SK-N-MC (cell line): ENCODE results near the gene NDUFS6.

Source experiments
- DNase-seq: peaks from one replicate; pipeline ENCODE4 v3.0.0-alpha.2; 2011; ENCODE audit warnings: low read depth, low spot score
- H3K27ac ChIP-seq: fragments of 200-600 bp; sonication (generic); 2 replicates; pipeline ENCODE4 v1.5.1; 2016; ENCODE audit warnings: mixed run types
- H3K36me3 ChIP-seq: fragments of 200-600 bp; sonication (generic); 2 replicates; pipeline ENCODE4 v1.6.1; 2017; ENCODE audit warnings: antibody characterized with exemption, low read length, mixed read lengths; ENCODE audit not compliant: insufficient read depth
- H3K4me3 ChIP-seq: fragments of 200-600 bp; sonication (generic); 2 replicates; pipeline ENCODE4 v1.5.1; 2016
- H3K9ac ChIP-seq: fragments of 200-600 bp; sonication (generic); 2 replicates; pipeline ENCODE4 v1.8.0; 2017; ENCODE audit warnings: mixed run types, mixed read lengths; ENCODE audit not compliant: insufficient read length
- H3K9me3 ChIP-seq: fragments of 200-600 bp; sonication (generic); 2 replicates; pipeline ENCODE4 v1.6.1; 2017; ENCODE audit warnings: low read depth, mild to moderate bottlenecking, antibody characterized with exemption, low read length, moderate library complexity, mixed read lengths
- EZH2 ChIP-seq: fragments of 200-600 bp; sonication (generic); IDR thresholded peaks from one replicate; pipeline ENCODE4 v1.6.1; 2017; ENCODE audit warnings: antibody characterized with exemption
- FOXP2 ChIP-seq: optimal IDR thresholded peaks from 2 replicates; pipeline ENCODE3; 2011; ENCODE audit warnings: mild to moderate bottlenecking, moderate library complexity; ENCODE audit not compliant: insufficient read depth; ENCODE audit errors: extremely low read length, control extremely low read depth
- POLR2AphosphoS5 ChIP-seq: IDR thresholded peaks from 2 replicates; pipeline ENCODE4 v1.6.1; 2012; ENCODE audit warnings: mild to moderate bottlenecking, low read depth, low read length, borderline replicate concordance

Gene NDUFS6

DNA sequence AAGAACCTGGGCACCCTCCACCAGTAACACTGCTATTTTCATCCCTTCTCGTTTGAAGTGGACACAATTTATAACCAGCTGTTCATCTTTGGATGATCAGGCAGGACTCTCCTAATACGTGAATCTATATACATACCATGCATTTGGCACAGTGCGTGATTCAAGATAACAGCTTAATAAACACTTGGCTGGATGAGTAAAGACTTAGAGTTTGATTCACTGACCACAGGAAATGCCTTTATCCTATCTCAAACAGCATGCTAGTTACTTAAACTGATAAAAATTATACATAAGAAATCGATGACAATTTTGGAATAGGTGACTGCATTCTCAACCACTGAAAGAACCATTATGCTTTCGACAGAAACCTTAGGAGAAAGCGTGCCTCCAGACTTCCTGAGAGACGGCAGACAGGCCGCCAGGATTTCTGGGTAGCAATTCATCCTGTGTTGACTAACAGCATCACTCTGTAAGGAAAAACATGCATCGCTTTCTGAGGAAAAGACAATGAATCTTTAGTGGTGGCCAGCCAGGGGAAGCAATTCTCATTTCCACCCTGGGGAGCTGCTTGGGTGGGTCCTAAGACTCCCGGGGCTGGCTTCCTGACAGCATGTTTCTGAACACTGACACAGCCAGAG, 11.3 kb upstream of the NDUFS6 start:
- no peaks in the 10 kb centered on the region for H3K9me3 ChIP-seq
- no peak overlapping the region for H3K27ac ChIP-seq
- no peak for DNase-seq
- H3K9ac ChIP-seq, result no peak overlapping the region
- no peaks in the 10 kb centered on the region for H3K36me3 ChIP-seq
- 0 out of 2 replicates have a peak overlapping the region, but pooled peaks have one; percentile 1 for H3K4me3 ChIP-seq
- TF ChIP-seq FOXP2 (no peak), EZH2 (no peak), POLR2AphosphoS5 (no peak)

DNA sequence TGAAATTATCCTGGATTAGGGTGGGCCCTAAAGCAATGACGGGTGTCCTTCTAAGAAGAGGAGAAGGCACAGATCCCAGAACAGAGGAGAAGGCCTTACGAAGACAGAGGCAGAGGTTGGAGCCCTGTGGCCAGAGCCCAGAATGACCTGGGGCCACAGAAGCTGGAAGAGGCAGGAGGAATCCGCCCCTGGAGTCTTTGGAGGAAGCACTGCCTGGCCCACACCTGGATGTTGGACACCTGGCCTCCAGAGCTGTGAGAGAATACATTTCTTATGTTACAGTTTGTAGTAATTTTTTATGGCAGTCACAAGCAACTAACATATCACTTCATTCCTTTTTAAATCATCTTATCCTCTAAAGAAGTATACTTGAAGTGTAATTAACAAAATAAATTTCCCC, 10.0 kb upstream of the NDUFS6 start:
- no peak overlapping the region for H3K9ac ChIP-seq
- no peak for DNase-seq
- H3K9me3 ChIP-seq, result no peaks in the 10 kb centered on the region
- no peak overlapping the region for H3K27ac ChIP-seq
- no peak overlapping the region for H3K4me3 ChIP-seq
- no peaks in the 10 kb centered on the region for H3K36me3 ChIP-seq
- no peak for TF ChIP-seq POLR2AphosphoS5
- TF ChIP-seq EZH2, result no peak
- TF ChIP-seq FOXP2, result no peak

DNA sequence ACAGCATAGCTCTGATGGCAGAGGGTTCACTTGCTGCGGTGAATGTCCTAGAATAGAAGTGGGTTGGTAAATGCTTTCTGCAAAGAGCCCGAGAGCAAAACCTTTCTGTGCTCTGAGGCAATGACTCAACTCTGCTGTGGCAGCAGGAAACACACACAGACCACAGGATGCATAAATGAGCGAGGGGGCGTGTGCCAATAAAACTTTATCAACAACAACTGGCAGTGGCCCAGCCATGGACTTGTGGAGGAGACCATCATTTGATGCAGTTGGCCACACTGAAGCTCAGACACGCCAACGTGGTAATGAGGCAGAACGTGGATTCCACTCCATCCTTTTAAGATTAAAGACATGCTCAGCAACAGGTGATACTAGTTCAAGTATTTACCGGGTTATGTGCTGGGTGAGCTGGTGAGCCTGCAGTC, 8.4 kb upstream of the NDUFS6 start:
- Histone ChIP-seq H3K9me3 (no peaks in the 10 kb centered on the region), H3K4me3 (peak overlapping the region; percentile 74), H3K36me3 (peaks cover 12% of the 10 kb centered on the region), H3K9ac (peak overlapping the region; percentile 23), H3K27ac (peak overlapping the region; percentile 90)
- peak; percentile 70 for DNase-seq
- TF ChIP-seq EZH2 (no peak), FOXP2 (no peak), POLR2AphosphoS5 (peak; percentile 57; the same call in 1 of the 2 replicates)

DNA sequence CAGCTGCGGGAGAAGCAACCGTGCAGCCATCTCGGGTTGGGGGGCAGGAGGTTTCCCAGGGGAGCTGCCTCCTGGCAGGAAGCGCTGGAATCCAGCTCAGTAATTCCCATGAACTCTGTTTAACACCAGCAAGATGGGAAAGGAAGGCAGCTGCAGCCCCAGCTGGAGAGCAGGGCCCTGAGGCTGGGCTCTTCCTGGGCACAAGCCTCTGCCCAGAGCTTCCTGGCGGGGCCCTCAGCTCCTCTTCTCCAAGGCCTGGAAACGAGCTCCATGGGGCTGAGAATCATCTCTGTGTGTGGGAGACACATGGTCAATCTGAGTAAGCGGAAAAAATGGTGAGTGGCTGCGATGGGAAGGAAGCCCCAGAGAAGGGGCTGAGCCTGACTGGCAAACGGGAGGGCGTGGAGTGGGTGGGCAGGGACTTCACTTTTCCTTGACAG, 7.9 kb upstream of the NDUFS6 start:
- Histone ChIP-seq H3K4me3 (peak overlapping the region; percentile 74), H3K9ac (peak overlapping the region; percentile 23), H3K9me3 (no peaks in the 10 kb centered on the region), H3K27ac (peak overlapping the region; percentile 90), H3K36me3 (peaks cover 17% of the 10 kb centered on the region)
- TF ChIP-seq FOXP2 (no peak), EZH2 (no peak), POLR2AphosphoS5 (no peak)
- DNase-seq, result no peak

DNA sequence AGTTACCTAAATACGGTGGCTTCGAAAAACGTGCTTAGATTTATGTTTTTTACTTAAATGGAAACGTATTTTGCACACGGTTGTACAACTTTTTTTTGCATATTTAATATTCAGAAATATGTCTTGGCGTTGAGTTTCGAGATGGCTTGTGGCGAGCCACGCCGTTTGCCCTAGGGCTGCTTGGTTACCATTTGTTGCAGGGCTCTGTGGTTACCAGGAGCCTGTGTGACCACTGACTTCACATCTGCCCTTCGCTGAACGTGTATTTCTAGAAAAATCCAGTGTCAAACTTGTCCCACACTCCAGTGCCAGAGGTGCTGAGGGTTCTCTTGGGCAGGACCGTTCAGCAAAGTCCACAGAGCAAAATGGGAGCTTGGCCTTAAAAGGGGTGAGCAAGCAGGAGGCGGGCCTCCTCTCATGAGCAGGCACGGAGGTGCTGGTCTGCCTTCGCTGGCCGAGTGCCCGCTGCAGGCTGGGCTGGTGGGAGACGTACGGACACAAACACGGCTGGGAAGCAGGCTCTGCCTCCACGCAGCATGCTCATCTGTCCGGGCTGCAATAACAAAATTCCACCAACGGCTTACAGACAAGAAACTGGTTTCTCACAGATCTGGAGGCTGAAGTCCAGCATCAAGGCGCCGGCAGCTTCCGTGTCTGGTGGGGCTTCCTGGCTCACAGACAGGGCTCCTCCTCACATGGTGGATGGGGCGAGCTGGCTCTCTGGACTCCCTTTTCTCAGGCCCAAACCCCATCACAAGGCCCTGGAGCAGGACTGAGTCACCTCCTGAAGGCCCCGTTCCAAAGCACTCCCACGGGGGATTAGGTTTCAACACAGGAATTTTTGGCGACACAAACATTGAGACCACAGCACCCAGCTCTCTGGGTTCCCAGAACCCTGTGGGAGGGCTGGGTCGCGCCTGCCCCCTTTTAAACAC, 7.0 kb upstream of the NDUFS6 start:
- Histone ChIP-seq H3K9me3 (no peaks in the 10 kb centered on the region), H3K4me3 (no peak overlapping the region; the same call in 1 of the 2 replicates)
- DNase-seq, result no peak

DNA sequence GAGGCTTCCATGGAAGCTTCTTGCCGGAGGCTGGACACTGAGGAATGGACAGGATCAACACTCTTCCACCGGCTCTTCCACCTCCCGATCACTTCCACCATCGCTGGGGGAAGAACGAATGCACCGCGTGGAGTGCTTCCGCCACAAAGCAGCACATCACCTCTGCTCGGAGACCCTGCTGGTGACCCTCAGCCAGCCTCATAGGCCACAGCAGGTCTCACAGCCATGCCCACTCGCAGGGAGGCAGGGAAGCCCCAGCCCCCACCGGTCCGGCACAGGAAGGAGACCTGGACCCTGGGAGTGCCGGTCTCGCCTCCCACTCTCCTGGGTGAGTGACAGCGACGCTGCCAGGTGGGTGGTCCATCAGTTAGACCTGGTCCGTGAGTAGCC, 6.3 kb upstream of the NDUFS6 start:
- H3K9ac ChIP-seq, result no peak overlapping the region
- no peak overlapping the region for H3K4me3 ChIP-seq
- no peak for TF ChIP-seq EZH2
- TF ChIP-seq FOXP2, result no peak
- TF ChIP-seq POLR2AphosphoS5, result no peak
- H3K27ac ChIP-seq, result no peak overlapping the region
- no peaks in the 10 kb centered on the region for H3K9me3 ChIP-seq
- no peak for DNase-seq
- peaks cover 18% of the 10 kb centered on the region for H3K36me3 ChIP-seq

More for the DNA sequence above, 7.0 kb upstream of the NDUFS6 start:
- H3K9ac ChIP-seq, result no peak overlapping the region
- TF ChIP-seq POLR2AphosphoS5 (no peak), EZH2 (no peak), FOXP2 (no peak)
- H3K27ac ChIP-seq, result peak overlapping the region; percentile 90
- peaks cover 18% of the 10 kb centered on the region for H3K36me3 ChIP-seq

DNA sequence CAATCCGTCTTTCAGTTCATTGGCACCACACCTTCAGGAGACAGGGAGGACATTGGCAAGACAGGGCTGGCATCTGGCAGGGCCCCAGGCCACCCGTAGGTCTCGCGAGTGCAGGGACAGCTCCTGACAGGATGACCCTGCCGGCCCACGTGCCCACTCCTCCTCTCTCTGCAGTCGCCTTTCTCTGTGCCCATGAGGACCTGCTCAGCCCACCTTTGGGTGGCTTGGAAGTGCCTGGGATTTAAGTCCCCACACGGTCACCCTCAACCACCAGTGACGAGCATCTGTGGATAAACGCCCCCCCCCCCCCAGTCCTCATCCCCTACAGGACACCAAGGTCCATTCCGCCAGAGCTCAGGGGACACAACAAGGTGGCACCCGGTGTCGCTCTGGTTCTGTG, 5.7 kb upstream of the NDUFS6 start:
- no peaks in the 10 kb centered on the region for H3K9me3 ChIP-seq
- H3K9ac ChIP-seq, result no peak overlapping the region
- no peak for DNase-seq
- peaks cover 18% of the 10 kb centered on the region for H3K36me3 ChIP-seq
- no peak overlapping the region for H3K4me3 ChIP-seq
- no peak overlapping the region for H3K27ac ChIP-seq
- TF ChIP-seq POLR2AphosphoS5, result peak; percentile 31; the same call in 1 of the 2 replicates
- TF ChIP-seq FOXP2, result no peak

DNA sequence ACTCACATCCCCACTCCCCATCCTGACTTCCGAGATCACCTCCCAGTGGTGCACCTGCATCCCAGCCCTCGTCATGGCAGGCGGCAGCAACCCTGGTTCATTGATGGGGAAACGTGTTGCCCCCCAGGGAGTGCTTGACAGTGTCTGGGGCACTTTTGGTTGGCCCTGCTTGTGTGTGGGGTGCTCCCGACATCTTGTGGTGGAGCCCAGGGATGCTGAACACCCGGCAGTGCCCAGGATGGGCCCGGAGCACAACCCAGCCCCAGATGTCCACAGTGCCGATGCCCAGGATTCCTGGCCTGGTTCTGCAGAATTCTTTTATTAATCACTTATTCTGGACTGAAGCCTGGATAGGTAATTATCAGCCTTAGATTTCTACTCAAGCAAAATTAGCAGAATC, 5.3 kb upstream of the NDUFS6 start:
- TF ChIP-seq POLR2AphosphoS5 (peak; percentile 22; the same call in 1 of the 2 replicates), FOXP2 (no peak)
- DNase-seq, result no peak
- Histone ChIP-seq H3K4me3 (no peak overlapping the region), H3K9ac (no peak overlapping the region), H3K9me3 (no peaks in the 10 kb centered on the region), H3K36me3 (peaks cover 18% of the 10 kb centered on the region), H3K27ac (no peak overlapping the region)
